SW 1271 (cell line): ENCODE measurements around the gene GTF3C1.
"Not testable (repeated sequence)": the region's sequence is repeated elsewhere in the genome, so short reads cannot be mapped to it uniquely, and the experiment has no call there.

Experiments
- DNase-seq, 2 experiments: peaks; one replicate each; lab custom pipeline; 2025; lab: John Stamatoyannopoulos, UW

Gene GTF3C1, protein sequence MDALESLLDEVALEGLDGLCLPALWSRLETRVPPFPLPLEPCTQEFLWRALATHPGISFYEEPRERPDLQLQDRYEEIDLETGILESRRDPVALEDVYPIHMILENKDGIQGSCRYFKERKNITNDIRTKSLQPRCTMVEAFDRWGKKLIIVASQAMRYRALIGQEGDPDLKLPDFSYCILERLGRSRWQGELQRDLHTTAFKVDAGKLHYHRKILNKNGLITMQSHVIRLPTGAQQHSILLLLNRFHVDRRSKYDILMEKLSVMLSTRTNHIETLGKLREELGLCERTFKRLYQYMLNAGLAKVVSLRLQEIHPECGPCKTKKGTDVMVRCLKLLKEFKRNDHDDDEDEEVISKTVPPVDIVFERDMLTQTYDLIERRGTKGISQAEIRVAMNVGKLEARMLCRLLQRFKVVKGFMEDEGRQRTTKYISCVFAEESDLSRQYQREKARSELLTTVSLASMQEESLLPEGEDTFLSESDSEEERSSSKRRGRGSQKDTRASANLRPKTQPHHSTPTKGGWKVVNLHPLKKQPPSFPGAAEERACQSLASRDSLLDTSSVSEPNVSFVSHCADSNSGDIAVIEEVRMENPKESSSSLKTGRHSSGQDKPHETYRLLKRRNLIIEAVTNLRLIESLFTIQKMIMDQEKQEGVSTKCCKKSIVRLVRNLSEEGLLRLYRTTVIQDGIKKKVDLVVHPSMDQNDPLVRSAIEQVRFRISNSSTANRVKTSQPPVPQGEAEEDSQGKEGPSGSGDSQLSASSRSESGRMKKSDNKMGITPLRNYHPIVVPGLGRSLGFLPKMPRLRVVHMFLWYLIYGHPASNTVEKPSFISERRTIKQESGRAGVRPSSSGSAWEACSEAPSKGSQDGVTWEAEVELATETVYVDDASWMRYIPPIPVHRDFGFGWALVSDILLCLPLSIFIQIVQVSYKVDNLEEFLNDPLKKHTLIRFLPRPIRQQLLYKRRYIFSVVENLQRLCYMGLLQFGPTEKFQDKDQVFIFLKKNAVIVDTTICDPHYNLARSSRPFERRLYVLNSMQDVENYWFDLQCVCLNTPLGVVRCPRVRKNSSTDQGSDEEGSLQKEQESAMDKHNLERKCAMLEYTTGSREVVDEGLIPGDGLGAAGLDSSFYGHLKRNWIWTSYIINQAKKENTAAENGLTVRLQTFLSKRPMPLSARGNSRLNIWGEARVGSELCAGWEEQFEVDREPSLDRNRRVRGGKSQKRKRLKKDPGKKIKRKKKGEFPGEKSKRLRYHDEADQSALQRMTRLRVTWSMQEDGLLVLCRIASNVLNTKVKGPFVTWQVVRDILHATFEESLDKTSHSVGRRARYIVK (N-terminal part only)

DNA sequence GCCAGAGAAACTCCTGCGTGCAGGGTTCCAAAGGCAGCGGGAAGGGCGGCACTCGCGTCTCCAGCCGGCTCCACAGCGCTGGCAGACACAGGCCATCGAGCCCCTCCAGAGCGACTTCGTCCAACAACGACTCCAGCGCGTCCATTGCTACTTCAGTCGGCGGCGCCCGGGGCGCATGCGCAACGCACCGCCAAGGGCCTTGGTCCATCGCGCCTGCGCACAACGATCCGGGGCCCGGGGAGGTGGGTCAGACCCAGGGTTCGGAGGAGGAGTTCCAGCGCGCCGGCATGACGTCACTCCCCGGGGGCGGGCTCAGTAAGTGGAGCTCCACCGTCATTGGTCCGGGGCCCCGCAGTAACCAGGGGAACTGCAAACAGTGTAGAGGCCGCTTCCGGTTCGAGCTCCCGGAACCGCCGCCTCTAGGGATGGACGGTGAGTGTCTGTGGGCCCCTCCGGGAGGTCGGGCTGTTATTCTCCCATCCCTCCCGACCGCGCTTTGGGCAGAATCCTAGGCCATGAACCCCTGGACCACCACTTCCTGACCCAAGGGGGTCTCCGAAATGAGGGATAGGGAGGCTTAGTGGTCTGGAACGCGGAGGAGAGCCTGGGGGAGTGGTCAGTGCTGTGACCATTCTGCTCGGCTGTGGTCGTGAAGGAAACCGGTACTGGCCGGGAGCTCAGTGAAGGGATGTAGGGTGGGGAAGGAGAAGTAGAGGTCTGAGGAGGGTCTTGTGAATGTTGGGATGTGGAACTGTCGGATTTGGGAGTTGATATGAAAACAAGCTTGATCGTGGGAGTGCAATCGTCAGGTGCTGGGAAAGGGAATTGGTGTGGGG is at the start of gene GTF3C1, which contains the start of gene KATNIP:
TSS of gene GTF3C1 (minus strand) at position 168 of the 836 bp plus-strand sequence. CDS start at position 145, 23 bp downstream.
TSS of gene KATNIP (plus strand) at position 399 of the 836 bp plus-strand sequence. CDS start at position 426, 27 bp downstream.
- DNase-seq = peak; percentile 85 to 92

DNA sequence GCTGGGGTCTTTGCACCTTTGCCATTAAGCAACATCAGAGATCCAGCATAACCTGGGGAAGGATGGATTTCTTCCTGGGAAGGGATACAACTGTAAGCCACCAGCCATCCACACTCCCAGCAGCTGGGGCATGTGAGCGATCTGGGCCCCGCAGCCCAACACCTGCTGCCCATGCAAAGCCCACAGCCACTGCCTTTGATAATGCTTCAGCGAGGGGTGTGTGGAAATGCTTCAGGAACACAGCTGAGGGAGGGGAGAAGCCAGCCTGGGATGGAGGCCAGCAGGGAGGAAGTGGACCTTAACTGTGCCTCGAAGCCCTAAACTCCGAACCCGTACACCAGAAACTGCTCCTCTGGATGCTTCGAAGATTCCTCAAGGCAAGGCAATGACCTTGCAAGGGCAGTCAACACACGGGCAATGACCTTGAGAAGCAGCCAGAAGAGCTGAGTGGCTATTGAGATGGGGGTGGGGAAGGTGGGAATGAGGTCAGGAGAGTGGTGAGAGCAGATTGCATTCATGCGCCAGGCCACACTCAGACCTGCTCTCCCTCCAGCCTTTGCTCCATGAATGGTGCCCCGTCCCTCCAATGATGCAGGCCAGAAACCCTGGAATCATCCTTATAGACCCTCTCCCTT is 49.3 kb upstream of the GTF3C1 start:
- DNase-seq = no peak

DNA sequence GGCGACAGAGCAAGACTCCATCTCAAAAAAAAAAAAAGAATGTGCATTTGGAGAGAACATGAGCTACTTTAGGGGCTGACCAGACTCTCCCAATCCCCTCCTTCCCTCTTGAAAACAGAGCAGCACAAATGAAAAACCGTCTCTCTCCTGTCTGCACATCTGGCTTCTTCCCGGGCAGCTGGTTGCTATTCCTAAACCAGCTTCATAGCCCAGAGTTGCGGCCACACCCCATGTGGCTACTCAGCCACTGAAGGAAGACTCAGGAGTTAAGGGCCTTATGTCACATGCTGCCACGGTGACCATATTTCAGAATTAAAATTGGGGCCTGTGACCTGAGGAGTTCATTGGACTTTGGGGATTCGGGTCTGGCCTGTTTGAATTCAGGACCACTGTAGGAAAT is 48.5 kb upstream of the GTF3C1 start:
- DNase-seq = no peak

DNA sequence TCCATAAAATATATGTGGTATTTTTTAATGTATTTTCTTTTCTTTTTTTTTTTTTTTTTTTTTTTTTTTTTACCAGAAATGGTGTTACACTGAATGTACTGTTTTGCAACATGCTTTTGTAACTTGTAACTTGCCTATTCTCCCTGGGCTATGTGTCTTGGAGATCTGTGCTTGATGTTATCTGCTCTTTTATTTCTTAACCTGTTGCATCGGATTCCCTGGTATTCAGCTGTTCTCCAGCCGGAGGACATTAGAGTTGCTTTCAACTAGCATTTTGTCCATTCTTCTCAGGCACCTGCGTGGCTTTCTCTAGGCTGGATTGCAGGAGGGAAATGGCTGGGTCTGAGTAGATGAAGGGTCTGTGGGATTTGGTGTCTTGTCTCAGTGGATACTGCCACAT is 47.6 kb upstream of the GTF3C1 start:
- no peak for DNase-seq

DNA sequence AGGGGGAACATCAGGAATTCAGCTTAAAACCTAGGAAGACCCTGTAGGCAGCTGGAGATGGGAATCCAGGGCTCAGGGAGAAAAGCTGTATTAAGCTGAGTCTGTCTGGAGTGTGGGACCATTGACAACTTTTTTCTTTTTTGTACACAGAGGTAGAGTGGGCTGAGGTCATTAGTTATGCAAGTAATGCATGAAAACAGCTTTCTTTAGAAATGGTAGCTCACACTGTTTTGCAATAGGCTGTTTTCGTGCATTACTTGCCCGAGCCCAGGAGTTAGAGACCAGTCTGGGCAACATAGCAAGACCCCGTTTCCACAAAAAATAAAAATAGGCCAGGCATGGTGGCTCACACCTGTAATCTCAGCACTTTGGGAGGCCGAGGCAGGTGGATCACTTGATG is 46.7 kb upstream of the GTF3C1 start:
- no peak for DNase-seq

DNA sequence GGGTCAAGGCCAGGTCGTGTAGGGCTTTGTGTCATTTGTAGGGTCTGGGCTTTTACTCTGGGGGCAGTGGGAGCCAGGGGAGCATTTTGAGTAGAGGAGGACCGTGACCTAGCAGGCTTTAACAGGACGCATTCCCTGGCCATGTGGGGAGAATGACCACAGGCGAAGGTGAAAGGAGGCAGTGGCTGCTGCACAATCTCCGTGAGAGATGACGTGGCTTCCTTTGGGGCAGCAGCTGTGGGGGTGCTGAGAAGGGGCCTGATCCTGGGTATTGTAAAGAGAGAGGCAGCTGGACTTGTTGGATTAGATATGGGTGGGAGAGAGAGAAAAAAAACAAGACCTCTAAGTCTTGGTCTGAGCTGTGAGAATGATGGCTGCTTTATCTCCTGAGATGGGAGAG is 46.3 kb upstream of the GTF3C1 start:
- DNase-seq = no peak

DNA sequence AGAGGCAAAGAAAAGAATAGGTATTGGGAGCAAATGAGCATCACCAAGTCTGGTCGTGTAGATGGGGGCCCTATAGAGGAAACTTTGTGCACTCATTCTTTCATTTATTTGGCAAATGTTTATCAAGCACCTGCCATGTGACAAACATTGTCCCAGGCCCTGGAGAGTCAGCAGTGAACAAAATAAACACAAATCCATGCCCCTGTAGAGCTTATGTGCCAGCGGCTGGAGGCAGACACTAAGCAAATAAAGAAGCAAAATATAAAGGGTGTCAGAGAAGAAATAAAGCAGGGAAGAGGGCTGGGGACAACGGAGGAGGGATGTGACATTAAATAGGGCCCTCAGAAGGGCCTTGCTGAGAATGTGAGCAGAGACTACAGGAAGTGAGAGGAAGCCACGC is 45.8 kb upstream of the GTF3C1 start:
- DNase-seq = no peak

DNA sequence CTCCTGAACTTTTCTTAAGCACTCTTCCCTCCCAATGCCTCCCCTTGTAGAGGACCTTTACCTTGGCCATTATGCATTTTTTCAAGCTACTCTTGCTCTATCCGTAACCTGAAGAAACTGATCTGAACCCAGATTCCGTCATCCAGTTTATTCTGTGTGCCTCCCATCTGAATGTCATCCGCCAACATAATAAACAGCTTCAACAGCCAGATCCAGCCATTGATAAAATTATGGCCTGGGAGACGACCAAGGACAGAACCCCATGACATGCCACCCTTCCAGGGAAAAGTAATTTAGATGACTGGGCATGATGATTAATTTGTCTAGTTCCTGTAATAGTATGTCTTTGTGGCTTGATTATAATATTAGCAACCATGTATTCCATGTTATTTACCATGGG is 42.1 kb upstream of the GTF3C1 start:
- no peak for DNase-seq

DNA sequence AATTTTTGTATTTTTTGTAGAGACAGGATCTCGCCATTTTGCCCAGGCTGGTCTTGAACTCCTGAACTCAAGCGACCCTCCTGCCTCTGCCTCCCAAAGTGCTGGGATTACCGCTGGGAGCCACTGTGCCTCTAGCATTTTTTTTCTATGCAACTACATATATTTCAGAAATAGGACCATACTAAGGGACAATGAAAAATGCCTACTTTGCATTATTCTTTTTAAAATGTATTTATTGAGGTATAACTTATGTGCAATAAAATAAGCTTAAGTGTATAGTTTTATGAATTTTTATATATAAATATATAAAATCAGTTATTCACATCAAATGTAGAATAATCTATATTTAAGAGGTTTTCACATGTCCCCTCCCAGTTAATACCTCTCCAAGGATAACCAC is 38.3 kb upstream of the GTF3C1 start:
- no peak for DNase-seq

DNA sequence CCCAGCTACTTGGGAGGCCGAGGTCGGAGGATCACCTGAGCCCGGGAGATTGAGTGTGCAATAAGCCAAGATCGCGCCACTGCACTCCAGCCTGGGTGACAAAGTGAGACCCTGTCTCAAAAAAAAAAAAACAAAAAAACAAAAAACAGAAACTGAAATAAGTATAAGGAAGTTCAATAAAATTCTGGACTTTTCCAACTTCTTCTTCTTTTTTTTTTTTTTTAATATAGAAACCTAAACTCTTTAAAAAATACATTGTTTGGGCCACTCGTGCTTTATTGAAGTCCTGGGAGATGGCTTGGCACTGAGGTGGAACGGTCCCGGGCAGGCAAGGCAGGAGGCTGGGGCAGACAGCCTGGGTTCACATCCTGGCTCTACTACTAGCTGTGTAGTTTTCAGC is 37.0 kb upstream of the GTF3C1 start:
- DNase-seq = no peak

DNA sequence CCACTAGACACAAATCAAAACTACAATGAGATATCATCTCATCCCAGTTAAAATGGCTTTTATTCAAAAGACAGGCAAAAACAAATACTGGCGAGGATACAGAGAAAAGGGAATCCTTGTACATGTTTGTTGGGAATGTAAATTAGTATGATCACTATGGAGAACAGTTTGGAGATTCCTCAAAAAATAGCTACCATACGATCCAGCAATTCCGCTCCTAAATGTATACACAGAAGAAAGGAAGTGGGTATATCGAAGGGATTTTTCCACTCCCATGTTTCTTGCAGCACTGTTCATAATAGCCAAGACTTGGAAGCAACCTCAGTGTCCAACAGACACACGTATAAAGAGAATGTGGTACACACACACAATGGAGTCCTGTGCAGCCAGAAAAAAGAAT is 35.5 kb upstream of the GTF3C1 start:
- DNase-seq = no peak

DNA sequence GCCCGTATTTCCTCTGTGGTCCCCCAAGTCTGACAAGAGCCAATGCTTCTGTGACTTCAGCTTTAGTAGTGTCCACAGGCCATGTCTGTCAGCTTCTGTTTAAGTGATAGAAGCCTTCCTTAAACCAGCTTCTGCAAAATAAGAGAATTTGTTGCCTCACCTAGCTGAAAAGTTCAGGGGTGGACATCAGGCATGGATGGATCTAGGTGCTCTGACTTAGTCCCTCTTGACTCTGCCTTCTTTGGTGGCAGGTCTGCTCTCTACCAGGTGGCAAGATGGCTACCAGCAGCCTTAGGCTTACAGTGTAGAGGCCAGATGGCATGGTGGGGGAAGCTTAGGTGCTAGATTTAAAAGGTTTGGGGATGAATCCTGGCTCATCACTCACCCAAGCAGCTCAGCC is 33.9 kb upstream of the GTF3C1 start:
- DNase-seq = no peak

DNA sequence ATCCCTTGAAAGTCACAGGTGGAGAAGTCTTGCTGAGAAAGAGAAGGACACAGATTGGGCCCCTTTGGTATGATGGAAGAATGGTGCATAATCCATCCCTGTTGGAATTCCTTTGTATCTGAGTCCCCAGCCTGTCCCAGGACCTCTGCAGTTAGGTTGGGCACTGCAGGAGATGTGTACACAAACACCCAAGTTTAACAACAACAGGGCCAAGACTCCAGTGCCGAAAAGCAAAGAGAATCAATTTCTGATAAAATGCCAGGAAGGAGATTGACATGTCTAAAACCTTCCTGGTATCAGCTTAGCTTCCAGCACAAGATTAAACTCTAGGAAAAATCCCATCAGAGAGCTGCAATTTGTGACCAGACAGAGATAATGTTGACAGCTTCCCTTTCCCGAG is 33.2 kb upstream of the GTF3C1 start:
- no peak for DNase-seq

DNA sequence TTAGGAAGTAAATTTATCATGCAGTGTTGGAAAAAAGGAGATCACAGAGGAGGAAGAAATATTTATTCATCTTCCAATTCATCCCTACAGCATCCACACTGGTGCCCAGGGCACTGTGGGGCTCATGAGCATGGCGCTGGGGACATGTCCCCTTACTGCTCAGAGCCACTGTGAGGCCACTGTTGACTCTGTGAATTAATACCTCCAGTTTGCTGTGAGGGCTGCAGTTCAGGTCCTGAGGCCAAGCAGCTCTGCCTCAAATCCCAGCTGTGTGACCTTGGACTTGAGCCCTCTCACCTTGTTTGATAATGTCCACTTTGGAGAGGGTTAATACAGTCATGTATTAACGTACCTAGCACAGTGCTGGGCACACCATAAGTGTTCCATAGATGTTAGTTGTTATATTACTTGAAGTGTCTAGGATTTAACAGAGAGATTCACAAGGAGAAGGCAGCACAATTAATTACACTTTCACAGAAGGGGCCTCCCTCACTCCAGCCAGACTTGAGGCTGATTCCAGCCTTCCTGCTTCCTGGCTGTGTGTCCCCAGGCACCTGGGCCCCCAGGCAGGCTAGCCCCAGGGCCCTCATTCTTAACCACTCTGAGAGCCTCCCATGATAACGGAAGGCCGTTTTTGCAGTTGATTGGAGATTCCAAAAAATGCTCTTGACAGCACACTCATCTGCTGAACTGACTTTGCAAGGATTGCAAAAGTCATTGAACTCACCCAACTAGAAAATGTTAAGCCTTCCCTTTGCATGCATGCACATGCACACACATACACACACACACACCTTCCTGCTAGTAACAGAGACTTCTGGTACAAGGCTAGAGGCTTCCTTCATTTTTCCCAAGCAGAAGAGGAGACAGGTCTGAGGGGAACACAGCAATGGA is 29.6 kb upstream of the GTF3C1 start:
- DNase-seq = no peak

DNA sequence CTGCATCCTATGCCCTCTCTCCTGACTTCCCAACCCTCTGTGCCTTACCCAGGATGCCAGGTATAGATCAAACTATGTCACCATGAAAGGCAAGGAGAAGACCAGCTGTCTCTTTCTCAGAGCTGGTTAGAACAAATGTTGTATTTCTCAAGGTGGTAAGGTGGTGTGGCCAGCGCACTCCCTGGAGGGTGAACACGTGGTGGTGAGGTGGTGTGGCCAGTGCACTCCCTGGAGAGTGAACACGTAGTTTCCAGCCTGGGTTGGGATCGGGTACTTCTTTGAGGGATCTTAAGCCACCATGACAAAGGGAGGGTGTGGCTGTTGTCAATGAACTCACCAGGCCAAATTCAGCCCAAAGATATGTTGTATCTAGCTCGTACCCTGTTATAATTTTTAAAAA is 27.0 kb upstream of the GTF3C1 start:
- DNase-seq = no peak

DNA sequence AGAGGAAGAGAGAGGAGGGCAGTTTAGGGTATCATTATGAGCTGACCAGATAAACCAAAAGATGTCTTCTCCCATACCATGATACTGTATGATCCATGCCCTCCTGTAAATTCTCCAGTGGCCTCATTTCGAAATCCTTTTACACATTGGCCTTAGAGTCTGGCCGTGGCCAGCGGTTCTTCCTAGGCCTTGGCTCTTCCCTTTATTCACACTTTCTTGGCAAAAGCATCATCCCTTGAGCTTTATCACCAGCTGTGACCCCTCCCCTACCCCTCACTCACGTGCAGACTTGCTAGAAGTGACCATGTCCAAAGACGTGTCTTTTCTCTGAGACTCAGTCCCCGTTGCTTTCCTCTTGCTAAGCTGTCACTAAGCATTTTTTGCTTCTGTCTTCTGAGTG is 23.0 kb upstream of the GTF3C1 start:
- DNase-seq = no peak

DNA sequence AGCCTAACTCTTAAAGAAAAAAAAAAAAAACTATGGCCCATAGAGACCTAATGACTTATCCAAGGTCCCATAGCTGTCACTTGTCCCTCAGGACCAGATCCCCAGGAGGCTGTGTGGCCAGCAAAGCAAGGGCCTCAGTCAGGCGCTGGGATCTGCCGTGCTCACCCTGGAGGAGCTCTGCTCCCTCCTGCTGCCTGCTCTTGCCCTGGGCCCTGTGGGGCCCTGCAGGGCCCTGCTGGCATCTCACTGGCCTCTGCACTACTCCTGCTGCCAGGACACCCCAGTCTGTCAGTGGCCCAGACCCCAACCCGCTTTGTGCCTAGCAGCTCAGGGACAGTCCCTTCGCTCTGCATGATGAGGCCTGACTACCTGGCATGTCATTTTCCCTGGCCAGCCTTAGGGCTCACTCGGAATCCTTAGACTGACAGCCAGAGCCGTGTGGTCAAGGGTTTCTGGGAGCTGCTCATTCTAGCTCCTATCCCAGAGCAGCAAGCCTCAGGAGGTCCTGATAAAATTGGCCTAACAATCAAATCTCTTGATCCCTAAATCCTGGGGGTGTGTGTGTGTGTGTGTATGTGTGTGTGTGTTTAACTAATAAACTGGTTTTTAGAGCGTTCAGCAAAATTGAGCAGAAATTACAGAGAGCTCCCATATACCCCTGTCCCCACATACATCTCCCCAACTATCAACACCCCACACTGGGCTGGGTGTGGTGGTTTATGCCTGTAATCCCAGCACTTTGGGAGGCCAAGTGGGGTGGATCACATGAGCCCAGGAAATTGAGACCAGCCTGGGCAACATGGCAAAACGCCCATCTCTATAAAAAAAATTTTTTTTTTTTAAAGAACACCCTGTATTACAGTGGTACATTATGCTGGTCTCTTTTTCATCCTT is 22.0 kb upstream of the GTF3C1 start:
- no peak for DNase-seq

DNA sequence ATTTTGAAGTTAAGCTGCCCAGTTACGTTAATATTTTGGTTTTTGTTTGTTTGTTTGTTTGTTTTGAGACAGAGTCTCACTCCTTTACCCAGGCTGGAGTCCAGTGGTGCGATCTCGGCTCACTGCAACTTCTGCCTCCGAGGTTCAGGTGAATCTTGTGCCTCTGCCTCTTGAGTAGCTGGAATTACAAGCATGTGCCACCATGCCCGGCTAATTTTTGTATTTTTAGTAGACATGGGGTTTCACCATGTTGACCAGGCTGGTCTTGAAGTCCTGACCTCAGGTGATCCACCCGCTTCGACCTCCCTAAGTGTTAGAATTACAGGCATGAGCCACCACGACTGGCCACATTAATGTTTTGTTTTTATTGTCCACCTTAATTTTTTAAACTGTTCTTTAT is 21.3 kb upstream of the GTF3C1 start:
- DNase-seq = not testable (repeated sequence)

DNA sequence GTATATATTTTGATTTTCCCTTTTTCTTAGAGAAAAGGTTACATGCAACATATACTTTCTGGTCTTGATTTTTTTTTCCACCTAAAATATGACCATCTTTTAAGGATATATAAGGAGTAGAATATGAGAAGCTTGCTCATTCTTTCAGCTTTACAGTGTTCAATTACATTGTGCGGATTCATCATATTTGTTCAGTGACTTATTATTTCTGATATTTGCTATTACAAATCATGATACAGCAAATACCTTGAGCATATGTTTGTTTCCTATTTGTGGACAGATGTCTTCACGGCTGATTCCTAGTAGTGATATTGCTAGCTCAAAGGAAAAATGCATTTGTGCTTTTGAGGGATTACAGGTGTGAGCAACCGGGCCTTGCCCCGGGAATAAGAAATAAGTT is 18.4 kb upstream of the GTF3C1 start:
- DNase-seq = no peak
